ENCODE measurements around the gene MRGPRD. TPM values are rescaled to one million over a fixed set of nuclear protein-coding genes. Genes with fewer than 3 reads are reported as not detected.

The MRGPRD gene
- total RNA-seq, 4 donors from 2014 or later = not detected

DNA sequence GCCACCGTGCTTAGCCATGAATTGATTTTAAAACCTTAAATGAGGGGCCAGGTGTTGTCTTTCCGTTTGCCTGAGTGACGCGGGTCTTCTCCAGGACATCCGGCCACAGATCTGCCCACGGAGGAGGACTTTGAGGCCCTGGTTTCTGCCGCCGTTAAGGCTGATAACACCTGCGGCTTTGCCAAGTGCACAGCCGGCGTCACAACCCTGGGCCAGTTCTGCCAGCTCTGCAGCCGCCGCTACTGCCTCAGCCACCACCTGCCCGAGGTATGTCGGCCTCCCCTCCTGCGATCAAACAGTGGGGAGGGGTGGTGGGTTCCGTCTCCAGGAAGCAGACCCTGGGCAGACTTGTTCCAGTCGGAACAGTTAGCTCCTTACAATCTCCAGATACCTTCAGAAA lies 42.7 kb downstream of the MRGPRD start:
- H3K9me3 ChIP-seq = no peaks in the 10 kb centered on the region
- H3K4me3 ChIP-seq (replicated peaks in 1 of 3) = no peak overlapping the region
- peaks cover 47 to 58% of the 10 kb centered on the region in 2 donors for H3K36me3 ChIP-seq
- intact Hi-C loops (cut with DNase I) = no loop called here
- 91 to 95% methylated on average over 4 to 14 of the region's 18 CpGs for WGBS, 2 donors
- TF ChIP-seq, protein P1, sequence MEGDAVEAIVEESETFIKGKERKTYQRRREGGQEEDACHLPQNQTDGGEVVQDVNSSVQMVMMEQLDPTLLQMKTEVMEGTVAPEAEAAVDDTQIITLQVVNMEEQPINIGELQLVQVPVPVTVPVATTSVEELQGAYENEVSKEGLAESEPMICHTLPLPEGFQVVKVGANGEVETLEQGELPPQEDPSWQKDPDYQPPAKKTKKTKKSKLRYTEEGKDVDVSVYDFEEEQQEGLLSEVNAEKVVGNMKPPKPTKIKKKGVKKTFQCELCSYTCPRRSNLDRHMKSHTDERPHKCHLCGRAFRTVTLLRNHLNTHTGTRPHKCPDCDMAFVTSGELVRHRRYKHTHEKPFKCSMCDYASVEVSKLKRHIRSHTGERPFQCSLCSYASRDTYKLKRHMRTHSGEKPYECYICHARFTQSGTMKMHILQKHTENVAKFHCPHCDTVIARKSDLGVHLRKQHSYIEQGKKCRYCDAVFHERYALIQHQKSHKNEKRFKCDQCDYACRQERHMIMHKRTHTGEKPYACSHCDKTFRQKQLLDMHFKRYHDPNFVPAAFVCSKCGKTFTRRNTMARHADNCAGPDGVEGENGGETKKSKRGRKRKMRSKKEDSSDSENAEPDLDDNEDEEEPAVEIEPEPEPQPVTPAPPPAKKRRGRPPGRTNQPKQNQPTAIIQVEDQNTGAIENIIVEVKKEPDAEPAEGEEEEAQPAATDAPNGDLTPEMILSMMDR (IDR thresholded peaks at IDR 0.05) = no peak
- no peak for TF ChIP-seq POLR2A (IDR thresholded peaks at IDR 0.05)
- no peak overlapping the region for H3K27ac ChIP-seq
- H3K4me1 ChIP-seq = no peaks in the 10 kb centered on the region
- no peak for DNase-seq
- H3K27me3 ChIP-seq = no peaks in the 10 kb centered on the region

DNA sequence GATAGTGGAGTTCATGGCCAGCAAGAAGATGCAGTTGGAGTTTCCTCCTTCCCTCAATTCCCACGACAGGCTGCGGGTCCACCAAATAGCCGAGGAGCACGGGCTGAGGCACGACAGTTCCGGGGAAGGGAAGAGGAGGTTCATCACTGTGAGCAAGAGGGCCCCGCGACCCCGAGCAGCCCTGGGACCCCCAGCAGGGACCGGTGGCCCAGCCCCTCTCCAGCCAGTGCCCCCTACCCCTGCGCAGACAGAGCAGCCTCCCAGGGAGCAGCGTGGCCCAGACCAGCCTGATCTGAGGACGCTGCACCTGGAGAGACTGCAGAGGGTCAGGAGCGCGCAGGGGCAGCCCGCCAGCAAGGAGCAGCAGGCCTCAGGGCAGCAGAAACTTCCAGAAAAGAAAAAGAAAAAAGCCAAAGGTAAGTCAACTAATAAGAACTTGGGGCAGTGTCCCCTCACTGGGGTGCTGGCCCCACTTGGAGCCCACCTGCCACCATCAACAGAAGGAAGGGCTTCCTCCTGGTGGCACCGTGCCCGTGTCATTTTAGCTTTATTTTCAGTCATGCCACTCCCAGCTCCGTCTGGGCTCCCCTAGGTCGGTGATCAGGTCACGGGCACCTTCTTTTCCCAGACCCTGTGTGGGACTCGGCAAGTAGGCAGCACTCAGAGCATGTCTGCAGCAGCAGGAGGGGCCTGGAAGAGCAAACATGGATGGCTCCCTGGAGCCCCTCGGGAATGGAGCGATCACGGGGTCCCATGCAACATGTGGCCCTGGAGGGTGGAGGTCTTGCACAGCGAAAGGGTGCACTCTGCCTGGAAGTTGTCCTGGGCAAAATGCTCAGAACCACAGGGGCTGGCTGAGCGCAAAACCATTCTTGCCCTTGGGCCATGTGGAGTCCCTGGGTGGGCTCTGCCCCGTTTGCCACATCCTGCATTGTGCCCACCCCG lies 43.8 kb downstream of the MRGPRD start:
- Histone ChIP-seq H3K4me1 (no peaks in the 10 kb centered on the region), H3K27ac (no peak overlapping the region), H3K4me3 (replicated peaks in 1 of 3) (no peak overlapping the region), H3K9me3 (no peaks in the 10 kb centered on the region), H3K27me3 (no peaks in the 10 kb centered on the region), H3K36me3 (peaks cover 47 to 58% of the 10 kb centered on the region in 2 donors)
- no peak for TF ChIP-seq POLR2A (IDR thresholded peaks at IDR 0.05)
- TF ChIP-seq, protein P1 (IDR thresholded peaks at IDR 0.05) = no peak
- DNase-seq = no peak
- intact Hi-C loops (cut with DNase I) = no loop called here
- WGBS, 2 donors = 92 to 93% methylated on average over 25 to 29 of the region's 29 CpGs

DNA sequence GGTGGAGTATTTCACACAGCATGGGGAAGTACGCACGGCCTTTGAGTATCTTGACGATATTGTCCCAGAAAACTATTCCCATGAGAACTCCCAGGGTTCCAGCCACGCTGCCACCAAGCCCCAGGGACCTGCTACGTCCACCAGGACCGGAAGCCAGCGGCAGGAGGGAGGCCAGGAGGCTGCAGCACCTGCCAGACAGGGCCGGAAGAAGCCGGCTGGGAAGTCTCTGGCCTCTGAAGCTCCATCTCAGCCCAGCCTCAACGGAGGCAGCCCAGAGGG lies 44.5 kb downstream of the MRGPRD start:
- intact Hi-C loops (cut with DNase I) = no loop called here

DNA sequence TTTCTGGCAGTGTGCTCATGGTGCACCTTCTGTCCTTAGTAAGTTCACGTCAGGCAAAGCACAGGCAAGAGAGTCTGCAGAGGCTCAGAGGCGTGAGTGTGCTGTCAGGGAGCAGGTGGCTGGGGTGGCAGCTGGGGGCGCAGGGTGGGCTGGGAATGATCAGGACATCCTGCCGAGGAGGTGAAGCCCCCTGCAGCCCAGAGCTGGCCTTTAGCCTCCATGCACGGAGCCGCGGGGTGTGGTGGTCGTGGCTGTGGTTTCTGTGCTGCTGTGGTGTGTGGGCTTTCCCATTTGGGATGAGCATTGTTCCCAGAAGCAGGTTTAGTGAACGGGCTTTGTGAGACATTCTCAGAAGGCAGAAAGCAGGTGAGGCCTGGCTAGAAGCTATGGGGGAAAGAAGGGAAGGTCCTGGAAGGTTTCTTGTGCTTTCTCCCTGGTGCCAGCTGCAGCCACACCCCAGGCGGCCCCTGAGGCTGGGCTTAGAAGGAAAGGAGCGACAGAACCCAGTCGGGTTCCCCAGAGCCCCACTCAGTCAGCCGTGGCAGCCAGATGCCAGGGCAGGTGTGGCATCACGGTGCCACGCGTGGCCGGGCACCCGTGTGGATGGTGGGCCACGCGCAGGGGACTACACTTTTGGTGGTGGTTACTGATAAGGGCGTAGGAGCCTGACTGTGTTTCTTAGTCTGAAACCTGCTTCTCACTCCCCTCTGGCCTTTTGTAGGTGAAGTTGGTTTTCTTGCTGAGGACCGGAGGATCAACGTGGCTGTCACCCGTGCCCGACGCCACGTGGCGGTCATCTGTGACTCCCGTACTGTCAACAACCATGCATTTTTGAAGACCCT lies 45.0 kb downstream of the MRGPRD start:
- Histone ChIP-seq H3K4me1 (no peaks in the 10 kb centered on the region), H3K27ac (no peak overlapping the region), H3K36me3 (peaks cover 53 to 61% of the 10 kb centered on the region in 2 donors), H3K9me3 (no peaks in the 10 kb centered on the region), H3K4me3 (replicated peaks in 1 of 3) (no peak overlapping the region), H3K27me3 (no peaks in the 10 kb centered on the region)
- WGBS, 2 donors = 96 to 98% methylated on average over 28 to 29 of the region's 29 CpGs
- intact Hi-C loops (cut with DNase I) = no loop called here
- no peak for DNase-seq
- no peak for TF ChIP-seq POLR2A (IDR thresholded peaks at IDR 0.05)
- TF ChIP-seq, protein P1 (IDR thresholded peaks at IDR 0.05) = no peak

More for the DNA sequence above, 44.5 kb downstream of the MRGPRD start:
- TF ChIP-seq, protein P1 (IDR thresholded peaks at IDR 0.05) = no peak
- TF ChIP-seq POLR2A (IDR thresholded peaks at IDR 0.05) = no peak
- Histone ChIP-seq H3K9me3 (no peaks in the 10 kb centered on the region), H3K27me3 (no peaks in the 10 kb centered on the region), H3K4me3 (replicated peaks in 1 of 3) (no peak overlapping the region), H3K4me1 (no peaks in the 10 kb centered on the region), H3K27ac (no peak overlapping the region), H3K36me3 (peaks cover 48 to 58% of the 10 kb centered on the region in 2 donors)
- no peak for DNase-seq
- WGBS, 2 donors = 98% methylated on average over 7 to 9 of the region's 10 CpGs

Measured in thyroid gland (tissue), 4 donors.